Right lobe of liver (tissue), 6 donors: ENCODE results near the gene CPNE2. TPM values are rescaled to one million over a fixed set of nuclear protein-coding genes. Genes with fewer than 3 reads are reported as not detected.

Experiments used
- ATAC-seq, 4 donors: fragments of 200-7000 bp; cut with Tn5 transposase; one replicate each; pipeline ENCODE4 v1.9.1; 2020; ENCODE audit warnings: mild to moderate bottlenecking in 4 of 4, moderate library complexity in 4 of 4
- DNase-seq, 3 donors: peaks; one replicate each; pipeline ENCODE4 v3.0.0-alpha.2; 2020
- H3K27ac ChIP-seq, 3 donors: fragments of 200-600 bp; one replicate each; pipeline ENCODE4 v1.8.0; 2022
- H3K27me3 ChIP-seq, 2 donors: fragments of 200-600 bp; one replicate each; pipeline ENCODE4 v1.8.0; 2022
- H3K36me3 ChIP-seq, 4 donors: fragments of 200-600 bp; sonication (generic) in 1 of 4; one replicate each; pipeline versions ENCODE4 v1.5.1 to v1.8.0; 2017 to 2022; ENCODE audit warnings: control low read depth in 1 of 4
- H3K4me1 ChIP-seq, 4 donors: fragments of 200-600 bp; sonication (generic) in 1 of 4; one replicate each; pipeline versions ENCODE4 v1.5.1 to v1.8.0; 2017 to 2022; ENCODE audit warnings: control low read depth in 1 of 4
- H3K4me3 ChIP-seq, 3 donors: fragments of 200-600 bp; one replicate each; pipeline ENCODE4 v1.8.0; 2022
- H3K9me3 ChIP-seq, 4 donors: fragments of 200-600 bp; sonication (generic) in 1 of 4; one replicate each; pipeline versions ENCODE4 v1.5.1 to v1.8.0; 2017 to 2022; ENCODE audit warnings: control low read depth in 1 of 4
- POLR2A ChIP-seq: fragments of 450-650 bp; IDR thresholded peaks from one replicate; pipeline ENCODE4 v1.6.1; 2017; ENCODE audit warnings: antibody characterized with exemption, mild to moderate bottlenecking
- WGBS: methylation state at CpG from one replicate; pipeline ENCODE4 v1.1.6; 2018; ENCODE audit warnings: low coverage, low lambda C conversion rate; ENCODE audit not compliant: insufficient coverage; ENCODE audit errors: missing lambda C conversion rate; 5-methylcytosine and 5-hydroxymethylcytosine counted together
- intact Hi-C, 2 donors: fragments of 100-400 bp; cut with DNase I; formaldehyde crosslinking; loops; one replicate each; pipeline versions ENCODE4 v1.11.2 to v1.14.1; 2022
- total RNA-seq, 6 experiments: library from RNA; depleted of rRNA in 2 of 6; stranded (reverse); fragments of >200 nt in 2 of 6; fragmentation: NEBNext Ultra II Directional in 3 of 6; extraction: Animal tissue kit (Norgen Biotek cat#: 25700) in 3 of 6; gene quantifications; one replicate each; pipeline versions ENCODE4 v1.1.0 to v1.2.4, GENCODE V29; 2016 to 2023
- TF ChIP-seq, protein P1 (sequence below), 4 donors: fragments of 200-600 bp in 3 of 4; fragments of 450-650 bp in 1 of 4; IDR thresholded peaks; one replicate each; pipeline versions ENCODE4 v1.5.1 to v1.8.0; 2016 to 2022; ENCODE audit warnings: antibody characterized with exemption in 4 of 4, mild to moderate bottlenecking in 2 of 4
- donor health status: DM: no; HTN: yes; CAD: no.
- donor health status: DM: no; HTN: no; CAD: no.
- donor health status: DM: no; HTN: no; CAD: no.
- donor health status: DM: no; HTN: yes; CAD: no.
- donor health status: DM: no; HTN: yes; CAD: no.

Gene CPNE2
- total RNA-seq, 6 experiments from 2014 or later = 4.0 to 10.9 (median 9.7) TPM

GRCh38 chr16:57054771-57055170 lies 37.6 kb upstream of the CPNE2 start:
- no peak for DNase-seq
- 38% methylated on average over 1 of the region's 7 CpGs for WGBS
- intact Hi-C loops = no loop called here
- H3K4me1 ChIP-seq = no peaks in the 10 kb centered on the region
- no peak for TF ChIP-seq POLR2A
- TF ChIP-seq, protein P1, sequence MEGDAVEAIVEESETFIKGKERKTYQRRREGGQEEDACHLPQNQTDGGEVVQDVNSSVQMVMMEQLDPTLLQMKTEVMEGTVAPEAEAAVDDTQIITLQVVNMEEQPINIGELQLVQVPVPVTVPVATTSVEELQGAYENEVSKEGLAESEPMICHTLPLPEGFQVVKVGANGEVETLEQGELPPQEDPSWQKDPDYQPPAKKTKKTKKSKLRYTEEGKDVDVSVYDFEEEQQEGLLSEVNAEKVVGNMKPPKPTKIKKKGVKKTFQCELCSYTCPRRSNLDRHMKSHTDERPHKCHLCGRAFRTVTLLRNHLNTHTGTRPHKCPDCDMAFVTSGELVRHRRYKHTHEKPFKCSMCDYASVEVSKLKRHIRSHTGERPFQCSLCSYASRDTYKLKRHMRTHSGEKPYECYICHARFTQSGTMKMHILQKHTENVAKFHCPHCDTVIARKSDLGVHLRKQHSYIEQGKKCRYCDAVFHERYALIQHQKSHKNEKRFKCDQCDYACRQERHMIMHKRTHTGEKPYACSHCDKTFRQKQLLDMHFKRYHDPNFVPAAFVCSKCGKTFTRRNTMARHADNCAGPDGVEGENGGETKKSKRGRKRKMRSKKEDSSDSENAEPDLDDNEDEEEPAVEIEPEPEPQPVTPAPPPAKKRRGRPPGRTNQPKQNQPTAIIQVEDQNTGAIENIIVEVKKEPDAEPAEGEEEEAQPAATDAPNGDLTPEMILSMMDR (IDR thresholded peaks at IDR 0.05) = no peak
- H3K4me3 ChIP-seq = no peak overlapping the region
- H3K27me3 ChIP-seq = no peaks in the 10 kb centered on the region
- H3K9me3 ChIP-seq = no peaks in the 10 kb centered on the region
- ATAC-seq = no peak
- peaks cover 0 to 2% (median 0%) of the 10 kb centered on the region in 4 donors for H3K36me3 ChIP-seq
- H3K27ac ChIP-seq = no peak overlapping the region

DNA sequence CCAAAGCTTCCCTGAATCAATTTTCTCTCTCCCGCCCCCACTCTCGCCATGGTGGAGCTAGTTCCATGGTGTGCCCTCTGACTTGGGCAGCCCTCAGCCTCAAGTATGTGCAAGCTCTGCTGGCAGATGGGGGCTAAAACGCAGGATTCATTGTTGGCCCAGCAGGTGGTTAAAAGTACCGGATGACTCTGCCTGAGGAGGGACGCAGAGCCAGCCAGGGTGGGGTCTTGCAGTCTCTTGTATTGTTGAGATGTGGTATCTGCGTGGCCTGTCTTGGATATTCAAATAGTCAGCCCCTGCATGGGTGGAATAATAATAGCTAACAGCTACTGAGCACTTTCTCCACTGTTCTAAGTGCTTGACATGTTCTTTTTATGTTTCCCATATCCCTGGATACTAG lies 36.7 kb upstream of the CPNE2 start:
- intact Hi-C loops = no loop called here
- 100% methylated on average over 2 of the region's 6 CpGs for WGBS
- Histone ChIP-seq H3K4me3 (no peak overlapping the region), H3K4me1 (peaks cover 0 to 3% (median under 1%) of the 10 kb centered on the region in 4 donors), H3K27me3 (no peaks in the 10 kb centered on the region), H3K9me3 (no peaks in the 10 kb centered on the region), H3K36me3 (peaks cover 0 to 2% (median 0%) of the 10 kb centered on the region in 4 donors), H3K27ac (no peak overlapping the region)
- DNase-seq (no peak), ATAC-seq (no peak)
- TF ChIP-seq, protein P1 (IDR thresholded peaks at IDR 0.05) = no peak
- TF ChIP-seq POLR2A = no peak

DNA sequence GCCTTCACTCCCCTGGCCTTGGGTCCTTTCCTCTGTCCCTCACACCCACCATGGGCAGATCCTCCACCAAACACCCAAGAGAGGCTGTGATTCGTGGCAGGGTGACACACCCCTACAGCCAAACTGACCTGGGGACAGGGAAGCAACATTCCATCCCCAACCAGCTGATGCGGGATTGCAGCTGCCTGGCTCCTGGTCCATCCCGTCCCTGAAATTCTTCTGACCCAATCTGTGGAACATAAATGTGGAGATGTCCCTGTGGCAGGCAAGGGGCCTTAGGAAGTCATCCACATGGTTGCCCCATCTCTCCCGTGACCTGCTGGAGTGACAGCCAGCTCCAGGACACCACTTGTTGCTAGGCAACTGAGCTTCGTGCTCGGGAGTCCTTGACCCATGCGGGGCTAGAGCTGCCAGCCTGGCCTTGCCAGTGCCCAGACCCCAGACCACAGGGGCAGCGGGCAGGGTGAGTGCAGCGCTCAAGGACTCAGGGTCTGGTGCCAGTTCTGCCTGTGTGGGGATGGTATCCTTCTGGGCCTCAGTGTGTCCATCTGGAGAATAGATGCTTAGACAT lies 34.0 kb upstream of the CPNE2 start:
- Histone ChIP-seq H3K4me3 (no peak overlapping the region), H3K36me3 (no peaks in the 10 kb centered on the region), H3K27me3 (no peaks in the 10 kb centered on the region), H3K9me3 (no peaks in the 10 kb centered on the region), H3K4me1 (peaks cover 0 to 24% (median 9%) of the 10 kb centered on the region in 4 donors), H3K27ac (no peak overlapping the region)
- TF ChIP-seq POLR2A = no peak
- TF ChIP-seq, protein P1 (IDR thresholded peaks at IDR 0.05) = no peak
- intact Hi-C loops = no loop called here
- ATAC-seq = no peak
- DNase-seq = no peak
- WGBS = 69% methylated on average over 5 of the region's 9 CpGs

- TF ChIP-seq, protein P1 (IDR thresholded peaks at IDR 0.05) = no peak
- no peak for TF ChIP-seq POLR2A
- ATAC-seq (peak; percentile 2 to 9 (median 5)), DNase-seq (no peak)
- Histone ChIP-seq H3K27me3 (no peaks in the 10 kb centered on the region), H3K36me3 (no peaks in the 10 kb centered on the region), H3K9me3 (no peaks in the 10 kb centered on the region), H3K27ac (peak overlapping the region; percentile 2 to 91 (median 76)), H3K4me3 (no peak overlapping the region), H3K4me1 (peaks cover 0 to 24% (median 9%) of the 10 kb centered on the region in 4 donors)
- WGBS = 75% methylated on average over 7 of the region's 9 CpGs
- intact Hi-C loops = no loop called here
Observed at GRCh38 chr16:57060323-57061083, 31.9 kb upstream of the CPNE2 start.
